ENCODE results near the gene CCDC154.
"Not testable (repeated sequence)": the region's sequence is repeated elsewhere in the genome, so short reads cannot be mapped to it uniquely, and the experiment has no call there.

Gene CCDC154

DNA sequence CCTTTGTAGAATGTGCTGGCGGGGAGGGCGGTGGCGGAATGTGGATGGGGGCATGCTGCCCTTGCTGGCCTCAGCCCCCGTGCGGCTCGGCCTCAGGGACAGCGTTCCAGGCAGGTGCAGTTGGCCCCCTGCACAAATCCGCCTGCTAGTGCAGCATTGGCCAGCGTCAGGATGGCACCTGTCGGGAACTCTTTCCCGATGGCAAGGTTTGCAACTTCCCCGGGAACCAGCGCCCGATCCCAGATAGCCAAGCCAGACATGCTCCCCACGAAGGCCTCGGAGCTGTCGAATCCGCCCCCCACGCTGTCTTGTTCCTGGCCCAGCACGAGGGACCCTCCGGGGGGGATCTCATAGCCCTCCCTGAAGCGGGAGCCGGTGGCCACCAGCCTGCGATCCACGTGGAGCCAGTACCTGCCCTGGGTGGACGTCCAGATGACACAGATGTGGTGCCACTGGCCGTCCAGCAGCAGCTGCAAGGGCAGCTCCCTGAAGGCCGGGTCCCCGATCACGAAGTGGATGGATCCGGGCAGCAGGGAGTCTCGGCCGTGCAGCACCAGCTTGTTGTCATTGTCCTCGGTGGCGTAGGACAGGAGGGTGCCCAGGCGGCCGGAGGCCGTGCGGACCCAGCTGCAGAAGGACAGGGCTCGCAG lies 41.6 kb upstream of the CCDC154 start:
- intact Hi-C loops (cut with DNase I; ENCODE audit: low total_unique reads): no loop called here
- H3K27me3 ChIP-seq: no peaks in the 10 kb centered on the region
- H3K36me3 ChIP-seq: no peaks in the 10 kb centered on the region
- no peak overlapping the region for H3K27ac ChIP-seq
- H3K4me3 ChIP-seq: no peak overlapping the region
- no peaks in the 10 kb centered on the region for H3K4me1 ChIP-seq
- H3K9me3 ChIP-seq: no peaks in the 10 kb centered on the region
- no peak for DNase-seq
- TF ChIP-seq, protein P1, sequence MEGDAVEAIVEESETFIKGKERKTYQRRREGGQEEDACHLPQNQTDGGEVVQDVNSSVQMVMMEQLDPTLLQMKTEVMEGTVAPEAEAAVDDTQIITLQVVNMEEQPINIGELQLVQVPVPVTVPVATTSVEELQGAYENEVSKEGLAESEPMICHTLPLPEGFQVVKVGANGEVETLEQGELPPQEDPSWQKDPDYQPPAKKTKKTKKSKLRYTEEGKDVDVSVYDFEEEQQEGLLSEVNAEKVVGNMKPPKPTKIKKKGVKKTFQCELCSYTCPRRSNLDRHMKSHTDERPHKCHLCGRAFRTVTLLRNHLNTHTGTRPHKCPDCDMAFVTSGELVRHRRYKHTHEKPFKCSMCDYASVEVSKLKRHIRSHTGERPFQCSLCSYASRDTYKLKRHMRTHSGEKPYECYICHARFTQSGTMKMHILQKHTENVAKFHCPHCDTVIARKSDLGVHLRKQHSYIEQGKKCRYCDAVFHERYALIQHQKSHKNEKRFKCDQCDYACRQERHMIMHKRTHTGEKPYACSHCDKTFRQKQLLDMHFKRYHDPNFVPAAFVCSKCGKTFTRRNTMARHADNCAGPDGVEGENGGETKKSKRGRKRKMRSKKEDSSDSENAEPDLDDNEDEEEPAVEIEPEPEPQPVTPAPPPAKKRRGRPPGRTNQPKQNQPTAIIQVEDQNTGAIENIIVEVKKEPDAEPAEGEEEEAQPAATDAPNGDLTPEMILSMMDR (IDR thresholded peaks at IDR 0.05): no peak

GRCh38 chr16:1481906-1482835 lies 37.8 kb upstream of the CCDC154 start:
- DNase-seq: no peak
- intact Hi-C loops (cut with DNase I; ENCODE audit: low total_unique reads): no loop called here
- no peak overlapping the region for H3K4me3 ChIP-seq
- H3K9me3 ChIP-seq: no peaks in the 10 kb centered on the region
- no peaks in the 10 kb centered on the region for H3K27me3 ChIP-seq
- no peaks in the 10 kb centered on the region for H3K36me3 ChIP-seq
- TF ChIP-seq, protein P1 (IDR thresholded peaks at IDR 0.05): no peak
- no peaks in the 10 kb centered on the region for H3K4me1 ChIP-seq
- H3K27ac ChIP-seq: no peak overlapping the region

- H3K27me3 ChIP-seq, H3K27ac ChIP-seq, H3K9me3 ChIP-seq, H3K36me3 ChIP-seq, DNase-seq, H3K4me3 ChIP-seq: not testable (repeated sequence)
- intact Hi-C loops (cut with DNase I; ENCODE audit: low total_unique reads): loop anchor here (5.0 to 10.0 kb wide), 2 partner anchors 54 to 138 kb away; partner anchors contain the start of gene UQCC4
- peaks cover 0 to 13% (median 9%) of the 10 kb centered on the region in 4 donors for H3K4me1 ChIP-seq
These were observed 34.6 kb upstream of the CCDC154 start for GRCh38 chr16:1478937-1479336.

- TF ChIP-seq, protein P1 (IDR thresholded peaks at IDR 0.05): no peak
- H3K4me3 ChIP-seq: no peak overlapping the region
- no peak overlapping the region for H3K27ac ChIP-seq
- H3K4me1 ChIP-seq: peaks cover 0 to 22% (median 15%) of the 10 kb centered on the region in 4 donors
- DNase-seq: no peak
- no peaks in the 10 kb centered on the region for H3K9me3 ChIP-seq
- H3K36me3 ChIP-seq: no peaks in the 10 kb centered on the region
- H3K27me3 ChIP-seq: no peaks in the 10 kb centered on the region
- intact Hi-C loops (cut with DNase I; ENCODE audit: low total_unique reads): loop anchor here (5.0 to 10.0 kb wide), 2 partner anchors 52 to 140 kb away; partner anchors contain the start of gene UQCC4
These were observed 32.7 kb upstream of the CCDC154 start for GRCh38 chr16:1477033-1477432.

DNA sequence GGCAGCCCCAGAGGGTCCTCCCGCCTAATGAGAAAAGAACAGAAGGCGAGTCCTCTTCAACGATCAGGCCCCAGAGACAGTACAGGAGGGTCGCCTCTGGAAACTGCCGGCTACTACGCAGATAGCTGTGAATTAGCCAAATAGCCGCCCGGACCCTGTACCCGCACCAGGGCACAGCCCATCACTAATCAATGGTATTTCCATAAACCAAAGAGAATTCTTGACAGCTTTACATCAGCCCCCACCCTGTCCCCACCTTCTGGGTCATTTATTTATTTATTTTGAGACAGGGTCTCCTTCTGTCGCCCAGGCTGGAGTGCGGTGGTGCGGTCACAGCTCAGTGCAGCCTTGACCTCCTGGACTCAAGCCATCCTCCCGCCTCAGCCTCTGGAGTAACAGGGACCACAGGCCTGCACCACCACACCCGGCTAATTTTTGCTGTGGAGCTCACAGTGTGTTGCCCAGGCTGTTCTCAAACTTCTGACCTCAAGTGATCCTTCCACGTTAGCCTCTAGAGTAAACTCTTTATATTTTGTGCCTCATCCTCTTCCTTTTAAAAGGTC lies 31.3 kb upstream of the CCDC154 start:
- H3K4me3 ChIP-seq: peak overlapping the region; percentile 79 to 95
- H3K9me3 ChIP-seq: no peaks in the 10 kb centered on the region
- peaks cover 0 to 28% (median 17%) of the 10 kb centered on the region in 4 donors for H3K4me1 ChIP-seq
- TF ChIP-seq, protein P1 (IDR thresholded peaks at IDR 0.05): no peak
- H3K27ac ChIP-seq: peak overlapping the region; percentile 85 to 88
- H3K27me3 ChIP-seq: no peaks in the 10 kb centered on the region
- peaks cover 0 to 7% (median 0%) of the 10 kb centered on the region in 3 donors for H3K36me3 ChIP-seq
- no peak for DNase-seq
- intact Hi-C loops (cut with DNase I; ENCODE audit: low total_unique reads): loop anchor here (5.0 to 10.0 kb wide), 2 partner anchors 51 to 142 kb away; partner anchors contain the start of gene UQCC4
